ENCODE measurements around the gene HYAL3. TPM values are rescaled to one million over a fixed set of nuclear protein-coding genes. Genes with fewer than 3 reads are reported as not detected.

Gene HYAL3
- total and polyA plus RNA-seq, 2 of the 13 experiments (the other 11 are each of a cell fraction or from before 2014, with no cell fraction given), result 5.5 to 10.4 TPM

DNA sequence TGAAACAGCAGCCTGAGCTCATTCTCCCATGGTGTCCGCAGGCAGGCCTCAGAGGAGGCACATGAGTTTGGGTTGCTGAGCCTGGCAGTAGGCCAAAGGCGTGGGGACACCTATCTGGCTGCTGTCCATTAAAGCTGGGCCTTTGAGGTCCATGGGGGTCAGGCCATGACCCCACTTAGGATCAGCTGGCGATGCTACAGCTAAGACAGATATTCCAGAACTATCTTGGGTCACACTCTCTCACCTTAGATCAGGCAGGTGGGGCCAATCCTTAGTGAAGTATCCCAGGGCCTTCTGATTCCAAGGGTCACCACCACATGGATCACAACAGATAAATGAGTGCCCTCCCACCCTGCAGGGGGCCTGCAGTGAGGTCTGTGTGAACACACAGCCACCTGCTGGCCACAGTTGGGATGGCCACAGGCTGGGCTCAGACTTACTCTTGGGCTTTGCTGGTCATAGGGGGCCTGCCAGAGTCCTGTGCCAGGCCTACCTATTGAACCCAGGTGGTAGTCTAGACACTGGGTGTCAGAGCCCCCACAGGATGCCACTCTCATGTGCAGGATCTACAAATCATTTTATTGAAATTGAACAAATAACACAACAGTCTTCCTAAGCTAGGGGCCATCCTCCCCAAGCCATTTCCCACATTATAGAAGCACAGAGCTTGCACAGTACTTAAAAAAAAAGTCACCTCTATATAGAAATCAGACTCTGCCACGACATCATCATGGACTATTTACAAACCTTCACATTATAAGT is 25.3 kb upstream of the HYAL3 start (continued):
- TF ChIP-seq, protein P1, sequence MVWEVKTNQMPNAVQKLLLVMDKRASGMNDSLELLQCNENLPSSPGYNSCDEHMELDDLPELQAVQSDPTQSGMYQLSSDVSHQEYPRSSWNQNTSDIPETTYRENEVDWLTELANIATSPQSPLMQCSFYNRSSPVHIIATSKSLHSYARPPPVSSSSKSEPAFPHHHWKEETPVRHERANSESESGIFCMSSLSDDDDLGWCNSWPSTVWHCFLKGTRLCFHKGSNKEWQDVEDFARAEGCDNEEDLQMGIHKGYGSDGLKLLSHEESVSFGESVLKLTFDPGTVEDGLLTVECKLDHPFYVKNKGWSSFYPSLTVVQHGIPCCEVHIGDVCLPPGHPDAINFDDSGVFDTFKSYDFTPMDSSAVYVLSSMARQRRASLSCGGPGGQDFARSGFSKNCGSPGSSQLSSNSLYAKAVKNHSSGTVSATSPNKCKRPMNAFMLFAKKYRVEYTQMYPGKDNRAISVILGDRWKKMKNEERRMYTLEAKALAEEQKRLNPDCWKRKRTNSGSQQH (CRISPR knock-in tag; IDR thresholded peaks at IDR 0.05; ENCODE audit: low read depth), result no peak
- TF ChIP-seq ZBTB8A (CRISPR knock-in tag; IDR thresholded peaks at IDR 0.05; ENCODE audit: borderline replicate concordance, low read depth) (no peak), MIXL1 (CRISPR knock-in tag; IDR thresholded peaks at IDR 0.05) (no peak), KDM2A (CRISPR knock-in tag; IDR thresholded peaks at IDR 0.05; ENCODE audit: borderline replicate concordance, low read depth) (peak; percentile 78; the same call in 1 of the 2 replicates), ERF (CRISPR knock-in tag; IDR thresholded peaks at IDR 0.05) (peak; percentile 39; the same call in 1 of the 2 replicates), FOSL2 (CRISPR knock-in tag; IDR thresholded peaks at IDR 0.05) (no peak), ZNF333 (CRISPR knock-in tag; IDR thresholded peaks at IDR 0.05; ENCODE audit: borderline replicate concordance) (no peak), ZNF326 (CRISPR knock-in tag; IDR thresholded peaks at IDR 0.05; ENCODE audit: borderline replicate concordance) (no peak), HIVEP1 (CRISPR knock-in tag; IDR thresholded peaks at IDR 0.05) (peak; percentile 25), ZBTB7A (CRISPR knock-in tag; IDR thresholded peaks at IDR 0.05) (peak; percentile 88), TEAD3 (CRISPR knock-in tag; optimal IDR thresholded peaks at IDR 0.05; ENCODE audit: borderline replicate concordance) (peak; percentile 54), PHF8 (CRISPR knock-in tag; IDR thresholded peaks at IDR 0.05) (peak; percentile 33; the same call in 1 of the 2 replicates), GATAD2A (CRISPR knock-in tag; IDR thresholded peaks at IDR 0.05) (0 out of 2 replicates have a peak, but pooled peaks have one; percentile 44), ZNF138 (CRISPR knock-in tag; IDR thresholded peaks at IDR 0.05; ENCODE audit: low read depth) (no peak), ARNT2 (CRISPR knock-in tag; IDR thresholded peaks at IDR 0.05; ENCODE audit: low read depth) (0 out of 2 replicates have a peak, but pooled peaks have one; percentile 27), NONO (IDR thresholded peaks at IDR 0.05) (no peak), NONO (CRISPR knock-in tag; conservative IDR thresholded peaks at IDR 0.05) (no peak; the same call in 1 of the 2 replicates), ZNF44 (CRISPR knock-in tag; IDR thresholded peaks at IDR 0.05) (no peak), HOXA7 (CRISPR knock-in tag; IDR thresholded peaks at IDR 0.05) (no peak), ZNF703 (CRISPR knock-in tag; IDR thresholded peaks at IDR 0.05; ENCODE audit: borderline replicate concordance) (no peak), CHD2 (IDR thresholded peaks at IDR 0.05; ENCODE audit: low read depth, low read length) (no peak), ZNF775 (CRISPR knock-in tag; IDR thresholded peaks at IDR 0.05; ENCODE audit: borderline replicate concordance) (no peak)
- TF ChIP-seq, protein P2, sequence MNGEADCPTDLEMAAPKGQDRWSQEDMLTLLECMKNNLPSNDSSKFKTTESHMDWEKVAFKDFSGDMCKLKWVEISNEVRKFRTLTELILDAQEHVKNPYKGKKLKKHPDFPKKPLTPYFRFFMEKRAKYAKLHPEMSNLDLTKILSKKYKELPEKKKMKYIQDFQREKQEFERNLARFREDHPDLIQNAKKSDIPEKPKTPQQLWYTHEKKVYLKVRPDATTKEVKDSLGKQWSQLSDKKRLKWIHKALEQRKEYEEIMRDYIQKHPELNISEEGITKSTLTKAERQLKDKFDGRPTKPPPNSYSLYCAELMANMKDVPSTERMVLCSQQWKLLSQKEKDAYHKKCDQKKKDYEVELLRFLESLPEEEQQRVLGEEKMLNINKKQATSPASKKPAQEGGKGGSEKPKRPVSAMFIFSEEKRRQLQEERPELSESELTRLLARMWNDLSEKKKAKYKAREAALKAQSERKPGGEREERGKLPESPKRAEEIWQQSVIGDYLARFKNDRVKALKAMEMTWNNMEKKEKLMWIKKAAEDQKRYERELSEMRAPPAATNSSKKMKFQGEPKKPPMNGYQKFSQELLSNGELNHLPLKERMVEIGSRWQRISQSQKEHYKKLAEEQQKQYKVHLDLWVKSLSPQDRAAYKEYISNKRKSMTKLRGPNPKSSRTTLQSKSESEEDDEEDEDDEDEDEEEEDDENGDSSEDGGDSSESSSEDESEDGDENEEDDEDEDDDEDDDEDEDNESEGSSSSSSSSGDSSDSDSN (CRISPR knock-in tag; IDR thresholded peaks at IDR 0.05), result no peak
- TF ChIP-seq, protein P3, sequence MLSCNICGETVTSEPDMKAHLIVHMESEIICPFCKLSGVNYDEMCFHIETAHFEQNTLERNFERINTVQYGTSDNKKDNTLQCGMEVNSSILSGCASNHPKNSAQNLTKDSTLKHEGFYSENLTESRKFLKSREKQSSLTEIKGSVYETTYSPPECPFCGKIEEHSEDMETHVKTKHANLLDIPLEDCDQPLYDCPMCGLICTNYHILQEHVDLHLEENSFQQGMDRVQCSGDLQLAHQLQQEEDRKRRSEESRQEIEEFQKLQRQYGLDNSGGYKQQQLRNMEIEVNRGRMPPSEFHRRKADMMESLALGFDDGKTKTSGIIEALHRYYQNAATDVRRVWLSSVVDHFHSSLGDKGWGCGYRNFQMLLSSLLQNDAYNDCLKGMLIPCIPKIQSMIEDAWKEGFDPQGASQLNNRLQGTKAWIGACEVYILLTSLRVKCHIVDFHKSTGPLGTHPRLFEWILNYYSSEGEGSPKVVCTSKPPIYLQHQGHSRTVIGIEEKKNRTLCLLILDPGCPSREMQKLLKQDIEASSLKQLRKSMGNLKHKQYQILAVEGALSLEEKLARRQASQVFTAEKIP (CRISPR knock-in tag; IDR thresholded peaks at IDR 0.05; ENCODE audit: borderline replicate concordance), result no peak
- TF ChIP-seq, protein P4, sequence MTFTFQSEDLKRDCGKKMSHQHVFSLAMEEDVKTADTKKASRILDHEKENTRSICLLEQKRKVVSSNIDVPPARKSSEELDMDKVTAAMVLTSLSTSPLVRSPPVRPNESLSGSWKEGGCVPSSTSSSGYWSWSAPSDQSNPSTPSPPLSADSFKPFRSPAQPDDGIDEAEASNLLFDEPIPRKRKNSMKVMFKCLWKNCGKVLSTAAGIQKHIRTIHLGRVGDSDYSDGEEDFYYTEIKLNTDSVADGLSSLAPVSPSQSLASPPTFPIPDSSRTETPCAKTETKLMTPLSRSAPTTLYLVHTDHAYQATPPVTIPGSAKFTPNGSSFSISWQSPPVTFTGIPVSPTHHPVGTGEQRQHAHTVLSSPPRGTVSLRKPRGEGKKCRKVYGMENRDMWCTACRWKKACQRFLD (CRISPR knock-in tag; IDR thresholded peaks at IDR 0.05; ENCODE audit: borderline replicate concordance), result no peak
